ENCODE results near the gene MAN2B2. TPM values are rescaled to one million over a fixed set of nuclear protein-coding genes. Genes with fewer than 3 reads are reported as not detected.

MAN2B2 gene
- total RNA-seq, 1 experiment from 2014 or later: 8.5 TPM

DNA sequence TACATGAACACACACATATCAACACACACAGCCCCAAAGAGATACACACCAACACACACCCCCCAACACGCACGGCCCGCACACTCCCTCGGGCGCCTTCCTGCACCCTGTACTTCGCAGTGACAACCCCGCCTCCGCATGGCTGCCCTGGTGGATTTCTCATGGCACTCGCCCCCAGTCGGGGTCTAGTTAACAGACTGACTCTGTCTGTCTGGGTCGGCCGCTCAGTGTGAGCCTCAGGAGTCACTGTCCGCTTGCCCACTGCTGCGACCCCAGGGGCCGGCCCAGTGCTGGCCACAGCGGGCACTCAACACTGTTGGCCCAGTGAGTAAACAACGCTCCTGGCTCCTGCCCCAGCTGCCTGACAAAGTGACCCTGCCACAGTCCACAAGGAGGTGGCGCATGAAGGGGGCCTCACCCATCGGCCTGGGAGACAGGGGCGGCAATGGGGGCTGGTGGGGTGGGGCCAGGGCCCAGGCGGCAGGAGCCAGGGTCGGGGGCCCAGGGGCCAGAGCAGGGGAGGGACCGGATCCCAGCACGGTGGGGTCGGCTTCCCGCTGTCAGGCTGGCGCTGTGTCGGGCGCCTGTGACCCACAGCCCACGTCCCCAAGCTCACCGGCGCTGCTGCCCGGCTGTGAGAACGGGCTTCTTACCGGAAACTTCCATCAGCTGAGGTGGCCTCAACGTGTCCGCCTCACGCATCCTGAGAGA is 40.2 kb upstream of the MAN2B2 start:
- ChIA-PET CTCF (no interaction called here), POLR2A (ENCODE audit: unreplicated experiment) (no interaction called here)
- Histone ChIP-seq H3K4me1 (ENCODE audit: insufficient read depth, low read length) (no peaks in the 10 kb centered on the region), H3K9me3 (ENCODE audit: low read length) (no peaks in the 10 kb centered on the region), H3K79me2 (ENCODE audit: low read length) (no peaks in the 10 kb centered on the region), H3K27me3 (ENCODE audit: low read length) (peaks cover 17% of the 10 kb centered on the region), H3K4me2 (ENCODE audit: low read length) (no peak overlapping the region), H3K9me2 (replicated peaks; ENCODE audit: low read length) (no peaks in the 10 kb centered on the region), H3K27ac (ENCODE audit: low read length) (no peak overlapping the region), H2AFZ (ENCODE audit: low read length) (no peak overlapping the region), H3K4me3 (ENCODE audit: low read length) (no peak overlapping the region), H3K36me3 (ENCODE audit: low read depth, low read length) (no peaks in the 10 kb centered on the region), H3F3A (ENCODE audit: low read length, unreplicated experiment) (no peaks in the 10 kb centered on the region), H4K20me1 (ENCODE audit: low read length) (no peaks in the 10 kb centered on the region), H3K9ac (ENCODE audit: low read length) (no peak overlapping the region)
- intact Hi-C loops (cut with micrococcal nuclease): no loop called here
- DNase-seq (no peak), ATAC-seq (no peak)
- no TSS peak for BruUV-seq (replicated peaks)
- TF ChIP-seq CTCF (conservative IDR thresholded peaks at IDR 0.05; ENCODE audit: low read depth, low read length) (no peak), EZH2phosphoT487 (IDR thresholded peaks at IDR 0.05; ENCODE audit: borderline replicate concordance, low read length) (no peak), EZH2 (IDR thresholded peaks at IDR 0.05; ENCODE audit: low read length, unreplicated experiment) (no peak)

GRCh38 chr4:6535329-6535692 is 39.7 kb upstream of the MAN2B2 start:
- intact Hi-C loops (cut with micrococcal nuclease): no loop called here
- no TSS peak for BruUV-seq (replicated peaks)
- Histone ChIP-seq H3K4me2 (ENCODE audit: low read length) (no peak overlapping the region), H3F3A (ENCODE audit: low read length, unreplicated experiment) (no peaks in the 10 kb centered on the region), H3K79me2 (ENCODE audit: low read length) (no peaks in the 10 kb centered on the region), H3K9me3 (ENCODE audit: low read length) (no peaks in the 10 kb centered on the region), H3K27ac (ENCODE audit: low read length) (no peak overlapping the region), H2AFZ (ENCODE audit: low read length) (no peak overlapping the region), H3K4me3 (ENCODE audit: low read length) (no peak overlapping the region), H3K9ac (ENCODE audit: low read length) (no peak overlapping the region), H3K9me2 (replicated peaks; ENCODE audit: low read length) (no peaks in the 10 kb centered on the region), H3K36me3 (ENCODE audit: low read depth, low read length) (no peaks in the 10 kb centered on the region), H4K20me1 (ENCODE audit: low read length) (no peaks in the 10 kb centered on the region), H3K4me1 (ENCODE audit: insufficient read depth, low read length) (no peaks in the 10 kb centered on the region), H3K27me3 (ENCODE audit: low read length) (peaks cover 17% of the 10 kb centered on the region)
- ChIA-PET CTCF (no interaction called here), POLR2A (ENCODE audit: unreplicated experiment) (no interaction called here)
- ATAC-seq (no peak), DNase-seq (no peak)
- TF ChIP-seq EZH2 (IDR thresholded peaks at IDR 0.05; ENCODE audit: low read length, unreplicated experiment) (no peak), CTCF (conservative IDR thresholded peaks at IDR 0.05; ENCODE audit: low read depth, low read length) (no peak), EZH2phosphoT487 (IDR thresholded peaks at IDR 0.05; ENCODE audit: borderline replicate concordance, low read length) (no peak)

DNA sequence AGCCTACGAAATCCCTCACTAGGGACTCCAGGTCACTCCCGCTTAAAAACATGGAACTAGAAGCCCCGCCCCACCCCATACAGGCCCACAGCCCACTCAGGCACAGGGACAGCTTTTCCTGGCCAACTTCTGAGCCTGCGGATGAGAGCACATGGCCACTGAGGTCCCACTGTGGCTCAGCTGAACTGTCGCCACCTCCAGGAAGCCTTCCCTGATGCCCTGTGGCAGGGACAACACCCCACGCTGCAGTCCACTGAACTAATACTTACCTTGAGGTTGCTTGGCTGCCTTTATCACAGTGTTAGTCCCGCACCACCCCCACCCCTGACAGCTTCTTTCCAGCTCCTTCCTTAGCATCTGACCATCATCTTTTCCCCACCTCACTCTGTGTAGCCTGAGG is 39.3 kb upstream of the MAN2B2 start:
- intact Hi-C loops (cut with micrococcal nuclease): no loop called here
- no peaks in the 10 kb centered on the region for H3K9me3 ChIP-seq (ENCODE audit: low read length)
- no peaks in the 10 kb centered on the region for H4K20me1 ChIP-seq (ENCODE audit: low read length)
- ATAC-seq: no peak
- H2AFZ ChIP-seq (ENCODE audit: low read length): no peak overlapping the region
- no peak for DNase-seq
- BruUV-seq (replicated peaks): no TSS peak
- H3K4me1 ChIP-seq (ENCODE audit: insufficient read depth, low read length): no peaks in the 10 kb centered on the region
- CTCF ChIA-PET: no interaction called here
- H3K27ac ChIP-seq (ENCODE audit: low read length): no peak overlapping the region
- no peak overlapping the region for H3K9ac ChIP-seq (ENCODE audit: low read length)
- H3K79me2 ChIP-seq (ENCODE audit: low read length): no peaks in the 10 kb centered on the region
- H3K36me3 ChIP-seq (ENCODE audit: low read depth, low read length): no peaks in the 10 kb centered on the region
- H3F3A ChIP-seq (ENCODE audit: low read length, unreplicated experiment): no peaks in the 10 kb centered on the region
- H3K27me3 ChIP-seq (ENCODE audit: low read length): peaks cover 17% of the 10 kb centered on the region
- no peak overlapping the region for H3K4me3 ChIP-seq (ENCODE audit: low read length)
- no peak for TF ChIP-seq CTCF (conservative IDR thresholded peaks at IDR 0.05; ENCODE audit: low read depth, low read length)
- TF ChIP-seq EZH2 (IDR thresholded peaks at IDR 0.05; ENCODE audit: low read length, unreplicated experiment): no peak
- TF ChIP-seq EZH2phosphoT487 (IDR thresholded peaks at IDR 0.05; ENCODE audit: borderline replicate concordance, low read length): no peak
- no peaks in the 10 kb centered on the region for H3K9me2 ChIP-seq (replicated peaks; ENCODE audit: low read length)
- H3K4me2 ChIP-seq (ENCODE audit: low read length): no peak overlapping the region
- POLR2A ChIA-PET (ENCODE audit: unreplicated experiment): no interaction called here
